ENCODE results near the gene EN2.

Gene EN2

GRCh38 chr7:155450970-155451801, 6.7 kb upstream of the EN2 start:
- no peak for DNase-seq (ENCODE audit: low read depth)

- DNase-seq (ENCODE audit: low read depth) = no peak
Measured at GRCh38 chr7:155451840-155452239, 6.1 kb upstream of the EN2 start.

GRCh38 chr7:155452505-155453295, 5.2 kb upstream of the EN2 start:
- DNase-seq (ENCODE audit: low read depth) = no peak

GRCh38 chr7:155453296-155454182, 4.4 kb upstream of the EN2 start:
- no peak for DNase-seq (ENCODE audit: low read depth)

GRCh38 chr7:155454183-155455112, 3.5 kb upstream of the EN2 start:
- no peak for DNase-seq (ENCODE audit: low read depth)

- DNase-seq (ENCODE audit: low read depth) = no peak
Measured at GRCh38 chr7:155455132-155455693, 2.7 kb upstream of the EN2 start.

GRCh38 chr7:155455776-155456737, 1.9 kb upstream of the EN2 start:
- DNase-seq (ENCODE audit: low read depth) = no peak

- no peak for DNase-seq (ENCODE audit: low read depth)
Measured at GRCh38 chr7:155456738-155457543, 988 bp upstream of the EN2 start.

- no peak for DNase-seq (ENCODE audit: low read depth)
Measured at GRCh38 chr7:155457544-155458110, 302 bp upstream of the EN2 start.

- DNase-seq (ENCODE audit: low read depth) = no peak
Measured at GRCh38 chr7:155458878-155459699, 1.2 kb downstream of the EN2 start.

- DNase-seq (ENCODE audit: low read depth) = no peak
Measured at GRCh38 chr7:155459700-155460461, 2.0 kb downstream of the EN2 start.

- DNase-seq (ENCODE audit: low read depth) = no peak
Measured at GRCh38 chr7:155460926-155461613, 3.1 kb downstream of the EN2 start.

- DNase-seq (ENCODE audit: low read depth) = no peak
Measured at GRCh38 chr7:155461631-155462030, 3.7 kb downstream of the EN2 start.

GRCh38 chr7:155462163-155462735, 4.3 kb downstream of the EN2 start:
- DNase-seq (ENCODE audit: low read depth) = no peak

GRCh38 chr7:155463114-155463811, 5.3 kb downstream of the EN2 start:
- no peak for DNase-seq (ENCODE audit: low read depth)

All from activated T-cell treated with anti-CD3 and anti-CD28 coated beads for 1 hour (primary cell).